H1 (cell line): ENCODE measurements around the gene IGLL1. TPM values are rescaled to one million over a fixed set of nuclear protein-coding genes. Genes with fewer than 3 reads are reported as not detected.

Experiments used
- CTCF ChIA-PET: fragments of 300-600 bp; sonication (Branson Sonifier 250); formaldehyde crosslinking; loops from one replicate; lab custom pipeline; 2021; ENCODE audit not compliant: partially characterized antibody; lab: Charles Lee
- POLR2A ChIA-PET: fragments of 300-600 bp; sonication (Branson Sonifier 250); formaldehyde crosslinking; loops from one replicate; lab custom pipeline; 2021; ENCODE audit warnings: inconsistent platforms; ENCODE audit not compliant: partially characterized antibody; lab: Charles Lee
- DNase-seq, 2 experiments: peaks; one replicate each; pipeline versions ENCODE4 v3.0.0 to v3.0.0-alpha.2; 2010 to 2022; ENCODE audit warnings: low spot score in 2 of 2, low read depth in 1 of 2, mixed read lengths in 1 of 2
- FAIRE-seq: peaks from 2 replicates; lab custom pipeline; 2011; peaks lifted over from hg19 to GRCh38; lab: Jason Lieb, UNC
- H2AFZ ChIP-seq: 2 replicates; pipeline ENCODE4 v1.8.1; 2012; ENCODE audit warnings: low read length, inconsistent platforms
- H2AK5ac ChIP-seq: 2 replicates; pipeline ENCODE4 v1.6.1; 2013; ENCODE audit warnings: low read depth, low read length
- H2BK120ac ChIP-seq: replicated peaks from 2 replicates; pipeline ENCODE3; 2013; ENCODE audit warnings: low read depth, low read length, inconsistent platforms
- H2BK12ac ChIP-seq: 2 replicates; pipeline ENCODE4 v1.6.1; 2013; ENCODE audit warnings: low read depth, low read length
- H2BK15ac ChIP-seq: 2 replicates; pipeline ENCODE4 v1.6.1; 2013; ENCODE audit warnings: low read length
- H2BK20ac ChIP-seq: 2 replicates; pipeline ENCODE4 v1.6.1; 2013; ENCODE audit warnings: low read length
- H2BK5ac ChIP-seq: 2 replicates; pipeline ENCODE4 v1.6.1; 2013; ENCODE audit warnings: low read depth, low read length
- H3K14ac ChIP-seq: 2 replicates; pipeline ENCODE4 v1.6.1; 2013; ENCODE audit warnings: inconsistent platforms; ENCODE audit not compliant: insufficient read length
- H3K18ac ChIP-seq: 2 replicates; pipeline ENCODE4 v1.6.1; 2013; ENCODE audit warnings: low read length; ENCODE audit errors: extremely low read depth
- H3K23ac ChIP-seq: 2 replicates; pipeline ENCODE4 v1.6.1; 2013; ENCODE audit warnings: inconsistent platforms; ENCODE audit not compliant: insufficient read length
- H3K23me2 ChIP-seq: 2 replicates; pipeline ENCODE4 v1.6.1; 2013; ENCODE audit warnings: low read depth, low read length
- H3K27ac ChIP-seq: 2 replicates; pipeline ENCODE4 v1.6.1; 2011; ENCODE audit warnings: low read depth, low read length, inconsistent platforms
- H3K27me3 ChIP-seq, 4 experiments: replicated peaks in 1 of 4; 1 replicate in 1 of 4; 2 replicates in 3 of 4; pipeline versions ENCODE4 v1.6.1 to v1.8.1; 2011 to 2013; ENCODE audit warnings: low read length in 3 of 4, mild to moderate bottlenecking in 3 of 4, inconsistent platforms in 2 of 4, mixed read lengths in 2 of 4, moderate library complexity in 1 of 4; ENCODE audit not compliant: control insufficient read depth in 3 of 4, insufficient read depth in 3 of 4; ENCODE audit errors: extremely low read depth in 1 of 4
- H3K36me3 ChIP-seq, 4 experiments: 2 replicates each; pipeline versions ENCODE4 v1.6.1 to v1.8.1; 2011 to 2013; ENCODE audit warnings: mild to moderate bottlenecking in 4 of 4, low read length in 3 of 4, moderate library complexity in 2 of 4, control low read depth in 1 of 4, inconsistent platforms in 1 of 4; ENCODE audit not compliant: insufficient read depth in 4 of 4, control insufficient read depth in 2 of 4
- H3K4ac ChIP-seq: replicated peaks from 2 replicates; pipeline ENCODE3; 2013; ENCODE audit warnings: low read length, low read depth, mixed read lengths, inconsistent platforms; ENCODE audit not compliant: insufficient read length
- H3K4me1 ChIP-seq, 4 experiments: replicated peaks in 1 of 4; 1 replicate in 1 of 4; 2 replicates in 3 of 4; pipeline versions ENCODE4 v1.6.1 to v1.8.1; 2011 to 2013; ENCODE audit warnings: low read length in 3 of 4, inconsistent platforms in 2 of 4, mixed read lengths in 1 of 4; ENCODE audit not compliant: insufficient read depth in 4 of 4, control insufficient read depth in 3 of 4
- H3K4me2 ChIP-seq, 2 experiments: 2 replicates each; pipeline versions ENCODE4 v1.6.1 to v1.8.1; 2011 to 2013; ENCODE audit warnings: low read depth in 2 of 2, low read length in 2 of 2, control low read depth in 1 of 2, inconsistent platforms in 1 of 2, mild to moderate bottlenecking in 1 of 2; ENCODE audit not compliant: insufficient read depth in 1 of 2
- H3K4me3 ChIP-seq, 4 experiments: fragments of 200-600, 300-600 bp in 1 of 4; sonication (generic), shearing (Covaris generic), sonication (Bioruptor Twin) in 1 of 4; 2 replicates each; pipeline versions ENCODE4 v1.5.1 to v1.8.1; 2011 to 2016; ENCODE audit warnings: low read length in 4 of 4, low read depth in 3 of 4, control low read depth in 2 of 4, inconsistent platforms in 2 of 4, mild to moderate bottlenecking in 2 of 4, mixed read lengths in 1 of 4, moderate library complexity in 1 of 4; ENCODE audit not compliant: insufficient read depth in 2 of 4; ENCODE audit errors: extremely low read depth in 1 of 4
- H3K56ac ChIP-seq: replicated peaks from 2 replicates; pipeline ENCODE3; 2013; ENCODE audit warnings: low read depth, mild to moderate bottlenecking, mixed read lengths, low read length, inconsistent platforms; ENCODE audit not compliant: insufficient read length
- H3K79me1 ChIP-seq: 2 replicates; pipeline ENCODE4 v1.6.1; 2013; ENCODE audit warnings: low read depth, low read length, control low read depth
- H3K79me2 ChIP-seq, 2 experiments: 2 replicates each; pipeline versions ENCODE4 v1.6.1 to v1.8.1; 2012 to 2013; ENCODE audit warnings: low read length in 2 of 2, mild to moderate bottlenecking in 2 of 2, inconsistent platforms in 1 of 2; ENCODE audit not compliant: insufficient read depth in 2 of 2, control insufficient read depth in 1 of 2
- H3K9ac ChIP-seq, 4 experiments: replicated peaks in 1 of 4; 1 replicate in 1 of 4; 2 replicates in 3 of 4; pipeline versions ENCODE4 v1.6.1 to v1.8.1; 2011 to 2013; ENCODE audit warnings: low read depth in 3 of 4, low read length in 3 of 4, control low read depth in 2 of 4, mild to moderate bottlenecking in 2 of 4, moderate library complexity in 2 of 4, inconsistent platforms in 1 of 4; ENCODE audit errors: extremely low read depth in 1 of 4
- H3K9me3 ChIP-seq, 2 experiments: 2 replicates each; pipeline versions ENCODE4 v1.6.1 to v1.8.1; 2012 to 2013; ENCODE audit warnings: mild to moderate bottlenecking in 2 of 2, moderate library complexity in 2 of 2, control low read depth in 1 of 2, inconsistent platforms in 1 of 2, low read depth in 1 of 2, low read length in 1 of 2, mixed read lengths in 1 of 2; ENCODE audit not compliant: insufficient read depth in 2 of 2
- H4K20me1 ChIP-seq, 2 experiments: replicated peaks in 1 of 2; 2 replicates each; pipeline versions ENCODE3 to v1.8.1; 2011 to 2013; ENCODE audit warnings: inconsistent platforms in 2 of 2, low read length in 2 of 2, mild to moderate bottlenecking in 1 of 2; ENCODE audit not compliant: insufficient read depth in 2 of 2, control insufficient read depth in 1 of 2
- H4K5ac ChIP-seq: 2 replicates; pipeline ENCODE4 v1.6.1; 2013; ENCODE audit warnings: low read length, low read depth, mixed read lengths, inconsistent platforms; ENCODE audit not compliant: insufficient read length
- H4K8ac ChIP-seq: 2 replicates; pipeline ENCODE4 v1.8.0; 2013; ENCODE audit warnings: mild to moderate bottlenecking, moderate library complexity, low read length, inconsistent platforms; ENCODE audit not compliant: insufficient read depth; ENCODE audit errors: extremely low read depth
- H4K91ac ChIP-seq: replicated peaks from 2 replicates; pipeline ENCODE3; 2013; ENCODE audit warnings: low read length, mixed read lengths, inconsistent platforms; ENCODE audit not compliant: insufficient read length
- KDM5A ChIP-seq: fragments of 200-600 bp; IDR thresholded peaks from 2 replicates; pipeline ENCODE4 v1.7.1; 2012; ENCODE audit warnings: mild to moderate bottlenecking, low read length, inconsistent platforms, mixed read lengths
- TAF1 ChIP-seq: IDR thresholded peaks from 2 replicates; pipeline ENCODE4 v1.6.1; 2011; ENCODE audit warnings: mild to moderate bottlenecking, low read depth, low read length
- WGBS, 2 experiments: shearing (Covaris generic) in 1 of 2; methylation state at CpG; one replicate each; pipeline versions ENCODE4 v1.1.6 to v1.1.7; 2013 to 2015; ENCODE audit warnings: low lambda C conversion rate in 2 of 2, mixed read lengths in 2 of 2, inconsistent platforms in 1 of 2, low coverage in 1 of 2, missing lambda C conversion rate in 1 of 2; ENCODE audit not compliant: insufficient replicate concordance in 2 of 2, insufficient coverage in 1 of 2, insufficient read length in 1 of 2; ENCODE audit errors: extremely low coverage in 1 of 2, missing lambda C conversion rate in 1 of 2; 5-methylcytosine and 5-hydroxymethylcytosine counted together
- polyA plus RNA-seq, 7 experiments: library from polyadenylated mRNA; depleted of rRNA in 3 of 7; stranded (reverse) in 5 of 7; unstranded in 2 of 7; fragments of >200 nt in 5 of 7; fragments of 200-250 nt in 2 of 7; gene quantifications; 1 replicate in 5 of 7; 2 replicates in 1 of 7; 4 replicates in 1 of 7; pipeline versions ENCODE4 v1.2.1 to v1.2.3, GENCODE V29; 2011 to 2013; ENCODE audit warnings: missing spikeins in 2 of 7, mixed read lengths in 2 of 7
- total RNA-seq: library from RNA; stranded (reverse); fragmentation: NEBNext Ultra II Directional; extraction: Animal tissue kit (Norgen Biotek cat#: 25700); gene quantifications from 2 replicates; pipeline ENCODE4 v1.2.1, GENCODE V29; 2021

The IGLL1 gene
- total and polyA plus RNA-seq, 2 of the 8 experiments (the other 6 are each of a cell fraction or from before 2014, with no cell fraction given) = not detected

- POLR2A ChIA-PET = no interaction called here
- 89% methylated on average over 4 of the region's 4 CpGs; no CpG with 5 or more reads in 1 of the 2 experiments for WGBS, 2 experiments
- TF ChIP-seq KDM5A (no peak), TAF1 (no peak)
Observed at GRCh38 chr22:23575601-23576000, 4.5 kb downstream of the IGLL1 start.

More at GRCh38 chr22:23575601-23576000, 4.5 kb downstream of the IGLL1 start:
- DNase-seq (no peak), FAIRE-seq (no peak)
- Histone ChIP-seq H3K79me1 (no peaks in the 10 kb centered on the region), H3K27ac (no peak overlapping the region), H2AK5ac (no peak overlapping the region), H3K4me2 (no peak overlapping the region), H3K14ac (no peak overlapping the region), H3K9me3 (no peaks in the 10 kb centered on the region), H3K23me2 (no peaks in the 10 kb centered on the region; the same call in 1 of the 2 replicates), H3K18ac (no peak overlapping the region), H3K9ac (no peak overlapping the region), H2BK20ac (no peak overlapping the region), H4K91ac (no peak overlapping the region), H3K4me1 (no peaks in the 10 kb centered on the region), H3K36me3 (no peaks in the 10 kb centered on the region), H2BK15ac (no peak overlapping the region), H4K20me1 (no peaks in the 10 kb centered on the region), H3K56ac (no peak overlapping the region), H3K23ac (no peak overlapping the region), H4K8ac (no peak overlapping the region; the same call in 1 of the 2 replicates), H3K4me3 (no peak overlapping the region), H2BK12ac (no peak overlapping the region), H2BK120ac (no peak overlapping the region), H4K5ac (no peak overlapping the region), H3K79me2 (no peaks in the 10 kb centered on the region), H2AFZ (no peak overlapping the region), H3K4ac (no peak overlapping the region), H2BK5ac (no peak overlapping the region), H3K27me3 (no peaks in the 10 kb centered on the region; a peak in 1 of 7 replicates)
- CTCF ChIA-PET = interaction anchor here (1.4 kb wide), 1 partner anchor 13 kb away, joined by 3 read pairs; no protein-coding TSS in a partner anchor
